HG02763 (cell line): ENCODE results near the gene TNNT3.

Experiments
- ATAC-seq: cut with Tn5 transposase; IDR thresholded peaks from one replicate; pipeline ENCODE4 v1.9.1; 2021; ENCODE audit warnings: mild to moderate bottlenecking, moderate library complexity; ENCODE audit not compliant: unreplicated experiment

The TNNT3 gene

GRCh38 chr11:1920909-1921573, 1.5 kb downstream of the TNNT3 start:
- no peak for ATAC-seq

GRCh38 chr11:1921574-1922141, 2.2 kb downstream of the TNNT3 start:
- no peak for ATAC-seq

GRCh38 chr11:1922481-1923081, 3.1 kb downstream of the TNNT3 start:
- ATAC-seq = no peak

GRCh38 chr11:1923201-1923956, 3.9 kb downstream of the TNNT3 start:
- no peak for ATAC-seq

- no peak for ATAC-seq
Observed at GRCh38 chr11:1924181-1924580, 4.7 kb downstream of the TNNT3 start.

- no peak for ATAC-seq
Observed at GRCh38 chr11:1924646-1925372, 5.3 kb downstream of the TNNT3 start.

- no peak for ATAC-seq
Observed at GRCh38 chr11:1925373-1926155, 6.1 kb downstream of the TNNT3 start.

GRCh38 chr11:1926156-1927025, 6.9 kb downstream of the TNNT3 start:
- no peak for ATAC-seq

GRCh38 chr11:1927026-1927847, 7.7 kb downstream of the TNNT3 start:
- no peak for ATAC-seq

GRCh38 chr11:1927848-1928469, 8.5 kb downstream of the TNNT3 start:
- ATAC-seq = no peak

GRCh38 chr11:1928470-1928890, 9.0 kb downstream of the TNNT3 start:
- ATAC-seq = no peak

GRCh38 chr11:1928891-1929541, 9.5 kb downstream of the TNNT3 start:
- no peak for ATAC-seq

- ATAC-seq = no peak
Observed at GRCh38 chr11:1929621-1930461, 10.3 kb downstream of the TNNT3 start.

GRCh38 chr11:1930462-1930830, 10.9 kb downstream of the TNNT3 start:
- no peak for ATAC-seq

GRCh38 chr11:1931341-1932104, 12.0 kb downstream of the TNNT3 start:
- no peak for ATAC-seq

- no peak for ATAC-seq
Observed at GRCh38 chr11:1932105-1932480, 12.6 kb downstream of the TNNT3 start.
